IMR-90 (cell line): Measurements from ENCODE around the gene FBXL16. TPM values are rescaled to one million over a fixed set of nuclear protein-coding genes. Genes with fewer than 3 reads are reported as not detected.

Experiments used
- ATAC-seq: fragments of 200-7000 bp; cut with Tn5 transposase; 2 replicates; pipeline ENCODE4 v1.9.1; 2020; ENCODE audit warnings: low read depth, mild to moderate bottlenecking, moderate library complexity
- BruUV-seq: library from RNA; stranded (reverse); fragments of 400-500 nt; replicated peaks from 2 replicates; lab custom pipeline; 2021; lab: Mats Ljungman, UMichigan
- CTCF ChIA-PET: fragments of 300-600 bp; formaldehyde crosslinking; extraction: SDS; loops from one replicate; lab custom pipeline; 2021; ENCODE audit warnings: antibody characterized with exemption; lab: Yijun Ruan, JAX
- POLR2A ChIA-PET: fragments of 300-600 bp; sonication (Branson Sonifier 250); formaldehyde crosslinking; loops from one replicate; lab custom pipeline; 2022; ENCODE audit warnings: antibody characterized with exemption; ENCODE audit not compliant: unreplicated experiment; lab: Charles Lee
- DNase-seq: peaks from one replicate; pipeline ENCODE4 v3.0.0; 2013
- H2AFZ ChIP-seq: replicated peaks from 2 replicates; pipeline ENCODE3; 2013; ENCODE audit warnings: low read length, mild to moderate bottlenecking; ENCODE audit not compliant: poor library complexity
- H2AK5ac ChIP-seq: 2 replicates; pipeline ENCODE4 v1.6.1; 2013; ENCODE audit warnings: low read depth, low read length, inconsistent platforms
- H2AK9ac ChIP-seq: replicated peaks from 2 replicates; pipeline ENCODE3; 2013; ENCODE audit warnings: mild to moderate bottlenecking, low read depth, low read length, moderate library complexity; ENCODE audit not compliant: poor library complexity
- H2BK120ac ChIP-seq: 2 replicates; pipeline ENCODE4 v1.6.1; 2013; ENCODE audit warnings: low read depth, low read length, inconsistent platforms
- H2BK15ac ChIP-seq: 3 replicates; pipeline ENCODE4 v1.6.1; 2013; ENCODE audit warnings: low read depth, low read length, inconsistent platforms
- H2BK20ac ChIP-seq: 2 replicates; pipeline ENCODE4 v1.6.1; 2013; ENCODE audit warnings: low read depth, mild to moderate bottlenecking, inconsistent platforms, low read length, moderate library complexity
- H2BK5ac ChIP-seq: 2 replicates; pipeline ENCODE4 v1.6.1; 2013; ENCODE audit warnings: mild to moderate bottlenecking, low read depth, low read length, inconsistent platforms; ENCODE audit not compliant: poor library complexity, severe bottlenecking
- H3K14ac ChIP-seq: replicated peaks from 2 replicates; pipeline ENCODE4 v1.6.1; 2013; ENCODE audit warnings: low read depth, low read length, inconsistent platforms
- H3K18ac ChIP-seq: 2 replicates; pipeline ENCODE4 v1.6.1; 2013; ENCODE audit warnings: low read depth, low read length, control low read depth
- H3K23ac ChIP-seq: 2 replicates; pipeline ENCODE4 v1.6.1; 2013; ENCODE audit warnings: low read depth, low read length, inconsistent platforms
- H3K27ac ChIP-seq: 2 replicates; pipeline ENCODE4 v1.5.1; 2013; ENCODE audit warnings: mild to moderate bottlenecking, control low read depth, low read length; ENCODE audit not compliant: insufficient read depth
- H3K27me3 ChIP-seq: 2 replicates; pipeline ENCODE4 v1.6.1; 2013; ENCODE audit warnings: low read length; ENCODE audit not compliant: control insufficient read depth, insufficient read depth
- H3K36me3 ChIP-seq: 2 replicates; pipeline ENCODE4 v1.6.1; 2013; ENCODE audit warnings: low read length, mixed read lengths; ENCODE audit not compliant: control insufficient read depth, insufficient read depth
- H3K4ac ChIP-seq: 2 replicates; pipeline ENCODE4 v1.6.1; 2013; ENCODE audit warnings: low read depth, low read length, inconsistent platforms
- H3K4me1 ChIP-seq: 2 replicates; pipeline ENCODE4 v1.6.1; 2013; ENCODE audit warnings: low read length, mixed read lengths; ENCODE audit not compliant: control insufficient read depth, insufficient read depth
- H3K4me2 ChIP-seq: 2 replicates; pipeline ENCODE4 v1.6.1; 2013; ENCODE audit warnings: low read depth, mild to moderate bottlenecking, control low read depth, low read length, moderate library complexity
- H3K4me3 ChIP-seq: 2 replicates; pipeline ENCODE4 v1.5.1; 2013; ENCODE audit warnings: low read depth, mild to moderate bottlenecking, control low read depth, low read length, moderate library complexity; ENCODE audit not compliant: insufficient read depth
- H3K56ac ChIP-seq: 2 replicates; pipeline ENCODE4 v1.6.1; 2013; ENCODE audit warnings: low read length, inconsistent platforms; ENCODE audit not compliant: insufficient read depth; ENCODE audit errors: extremely low read depth
- H3K79me1 ChIP-seq, 2 experiments: 2 replicates each; pipeline ENCODE4 v1.6.1; 2013; ENCODE audit warnings: low read length in 2 of 2, inconsistent platforms in 1 of 2, low read depth in 1 of 2
- H3K9ac ChIP-seq: 2 replicates; pipeline ENCODE4 v1.6.1; 2013; ENCODE audit warnings: low read depth, low read length, control low read depth
- H3K9me1 ChIP-seq: 2 replicates; pipeline ENCODE4 v1.6.1; 2013; ENCODE audit warnings: low read length, inconsistent platforms; ENCODE audit not compliant: insufficient read depth
- H3K9me3 ChIP-seq: 2 replicates; pipeline ENCODE4 v1.6.1; 2013; ENCODE audit warnings: low read length; ENCODE audit not compliant: control insufficient read depth, insufficient read depth
- H4K20me1 ChIP-seq: 2 replicates; pipeline ENCODE4 v1.6.1; 2013; ENCODE audit warnings: low read length, inconsistent platforms; ENCODE audit not compliant: insufficient read depth
- H4K5ac ChIP-seq: 2 replicates; pipeline ENCODE4 v1.6.1; 2013; ENCODE audit warnings: mild to moderate bottlenecking, low read depth, low read length, control low read depth
- H4K8ac ChIP-seq, 2 experiments: 2 replicates each; pipeline ENCODE4 v1.6.1; 2013; ENCODE audit warnings: low read depth in 2 of 2, low read length in 2 of 2, control low read depth in 1 of 2, inconsistent platforms in 1 of 2
- H4K91ac ChIP-seq: 2 replicates; pipeline ENCODE4 v1.6.1; 2013; ENCODE audit warnings: low read depth, low read length, inconsistent platforms; ENCODE audit not compliant: insufficient read depth
- BHLHE40 ChIP-seq: fragments of 150-350 bp; IDR thresholded peaks from 2 replicates; pipeline ENCODE4 v1.6.1; 2016; ENCODE audit warnings: mild to moderate bottlenecking, low read depth, low read length
- CEBPB ChIP-seq: IDR thresholded peaks from 2 replicates; pipeline ENCODE4 v1.6.1; 2012; ENCODE audit warnings: low read depth, low read length, improper control_type of control experiment
- CHD1 ChIP-seq: IDR thresholded peaks from 2 replicates; pipeline ENCODE4 v1.6.1; 2012; ENCODE audit warnings: low read depth, low read length, improper control_type of control experiment
- CTCF ChIP-seq: conservative IDR thresholded peaks from 2 replicates; pipeline ENCODE4 v1.5.1; 2012; ENCODE audit warnings: mild to moderate bottlenecking, low read depth, low read length, improper control_type of control experiment
- ELK1 ChIP-seq: fragments of 150-350 bp; IDR thresholded peaks from 2 replicates; pipeline ENCODE4 v1.6.1; 2016; ENCODE audit warnings: low read depth, mild to moderate bottlenecking, low read length, moderate library complexity, borderline replicate concordance
- FOS ChIP-seq: fragments of 150-350 bp; IDR thresholded peaks from 2 replicates; pipeline ENCODE4 v1.6.1; 2016; ENCODE audit warnings: low read depth, low read length
- MAFK ChIP-seq: IDR thresholded peaks from 2 replicates; pipeline ENCODE4 v1.6.1; 2012; ENCODE audit warnings: low read depth, low read length, improper control_type of control experiment
- MAZ ChIP-seq: IDR thresholded peaks from 2 replicates; pipeline ENCODE4 v1.6.1; 2012; ENCODE audit warnings: low read depth, mild to moderate bottlenecking, low read length, improper control_type of control experiment, moderate library complexity, borderline replicate concordance
- MXI1 ChIP-seq: IDR thresholded peaks from 2 replicates; pipeline ENCODE4 v1.6.1; 2012; ENCODE audit warnings: low read depth, mild to moderate bottlenecking, low read length, moderate library complexity, borderline replicate concordance
- NFE2L2 ChIP-seq: fragments of 150-350 bp; IDR thresholded peaks from 2 replicates; pipeline ENCODE4 v1.6.1; 2016; ENCODE audit warnings: low read depth, mild to moderate bottlenecking, low read length
- POLR2A ChIP-seq: IDR thresholded peaks from 2 replicates; pipeline ENCODE4 v1.6.1; 2012; ENCODE audit warnings: mild to moderate bottlenecking, low read depth, low read length
- RAD21 ChIP-seq: IDR thresholded peaks from 2 replicates; pipeline ENCODE4 v1.6.1; 2012; ENCODE audit warnings: low read length, improper control_type of control experiment
- RCOR1 ChIP-seq: IDR thresholded peaks from 2 replicates; pipeline ENCODE4 v1.6.1; 2012; ENCODE audit warnings: mild to moderate bottlenecking, low read length, improper control_type of control experiment; ENCODE audit not compliant: insufficient replicate concordance
- RFX5 ChIP-seq: IDR thresholded peaks from 2 replicates; pipeline ENCODE4 v1.8.0; 2012; ENCODE audit warnings: low read depth, mild to moderate bottlenecking, low read length, moderate library complexity
- SMC3 ChIP-seq: fragments of 150-350 bp; IDR thresholded peaks from 2 replicates; pipeline ENCODE4 v1.6.1; 2016; ENCODE audit warnings: low read depth, mild to moderate bottlenecking, antibody characterized with exemption, low read length, moderate library complexity
- USF2 ChIP-seq: fragments of 150-350 bp; IDR thresholded peaks from 2 replicates; pipeline ENCODE4 v1.6.1; 2017; ENCODE audit warnings: mild to moderate bottlenecking, antibody characterized with exemption, low read length, low read depth
- WGBS, 2 experiments: methylation state at CpG; one replicate each; pipeline versions ENCODE4 v1.1.5 to v1.1.7; 2013; ENCODE audit warnings: missing lambda C conversion rate in 2 of 2; ENCODE audit not compliant: insufficient read length in 1 of 2; ENCODE audit errors: extremely low coverage in 2 of 2; 5-methylcytosine and 5-hydroxymethylcytosine counted together
- dilution Hi-C: fragments of 300-500 bp; cut with HindIII; formaldehyde crosslinking; loops from one replicate; pipeline ENCODE4 v1.14.3; 2018; ENCODE audit warnings: low sequenced_read_pairs; ENCODE audit not compliant: unreplicated experiment
- in situ Hi-C: fragments of 300-500 bp; cut with MboI; formaldehyde crosslinking; loops from 3 replicates; pipeline ENCODE4 v1.14.3; 2019; ENCODE audit warnings: low sequenced_read_pairs, inconsistent platforms, mixed read lengths
- intact Hi-C: fragments of 100-400 bp; cut with micrococcal nuclease; formaldehyde crosslinking; loops from 2 replicates; pipeline ENCODE4 v1.10.0; 2022
- polyA plus RNA-seq, 3 experiments: library from polyadenylated mRNA; depleted of rRNA; stranded (reverse); fragments of >200 nt; gene quantifications; 2 replicates each; pipeline ENCODE4 v1.2.3, GENCODE V29; 2012; ENCODE audit warnings: low replicate concordance in 1 of 3
- total RNA-seq: library from RNA; depleted of rRNA; stranded (reverse); fragments of >200 nt; gene quantifications from 2 replicates; pipeline ENCODE4 v1.2.3, GENCODE V29; 2012

FBXL16 gene
- total and polyA plus RNA-seq, 2 of the 4 experiments (the other 2 are of a cell fraction): 0.18 to 2.2 TPM

GRCh38 chr16:718389-718788, 12.8 kb upstream of the FBXL16 start:
- POLR2A ChIA-PET: no interaction called here
- no TSS peak for BruUV-seq
- no peak overlapping the region for H3K4me2 ChIP-seq
- H3K18ac ChIP-seq: no peak overlapping the region
- no peak overlapping the region for H3K23ac ChIP-seq
- H2BK20ac ChIP-seq: no peak overlapping the region
- no peak overlapping the region for H3K4ac ChIP-seq
- H2AK5ac ChIP-seq: no peak overlapping the region
- H3K4me1 ChIP-seq: peaks cover 21% of the 10 kb centered on the region
- DNase-seq: no peak
- intact Hi-C loops: no loop called here
- no peak for ATAC-seq
- no peak for TF ChIP-seq BHLHE40
- TF ChIP-seq CTCF: no peak
- no peak for TF ChIP-seq USF2
- TF ChIP-seq MXI1: no peak
- no peak for TF ChIP-seq MAZ
- TF ChIP-seq POLR2A: no peak
- no peak for TF ChIP-seq RAD21
- TF ChIP-seq CEBPB: no peak
- TF ChIP-seq FOS: no peak
- TF ChIP-seq ELK1: no peak
- TF ChIP-seq CHD1: no peak
- TF ChIP-seq RCOR1: no peak
- no peak for TF ChIP-seq MAFK
- TF ChIP-seq SMC3: no peak
- TF ChIP-seq NFE2L2: no peak
- TF ChIP-seq RFX5: no peak
- H4K91ac ChIP-seq: no peak overlapping the region
- H4K5ac ChIP-seq: no peak overlapping the region
- WGBS, 2 experiments: 100% methylated on average over 1 of the region's 9 CpGs; no CpG with 5 or more reads in 1 of the 2 experiments
- peaks cover 13 to 23% of the 10 kb centered on the region in 2 experiments for H3K79me1 ChIP-seq
- H2BK120ac ChIP-seq: no peak overlapping the region
- H3K9me3 ChIP-seq: no peaks in the 10 kb centered on the region
- no peak overlapping the region for H3K14ac ChIP-seq
- no peak overlapping the region for H4K8ac ChIP-seq
- H2BK5ac ChIP-seq: no peak overlapping the region
- CTCF ChIA-PET: no interaction called here
- no peak overlapping the region for H2AFZ ChIP-seq
- dilution Hi-C loops: no loop called here
- peaks cover 1% of the 10 kb centered on the region; the same call in 1 of the 2 replicates for H3K36me3 ChIP-seq
- H3K4me3 ChIP-seq: no peak overlapping the region
- peaks cover 7% of the 10 kb centered on the region for H4K20me1 ChIP-seq
- in situ Hi-C loops: loop anchor here (25.0 kb wide), 1 partner anchor 344 kb away; the partner anchor contains the start of gene SSTR5
- H3K9me1 ChIP-seq: no peaks in the 10 kb centered on the region
- H2AK9ac ChIP-seq: no peak overlapping the region
- no peak overlapping the region for H3K9ac ChIP-seq
- H3K56ac ChIP-seq: no peak overlapping the region
- H3K27ac ChIP-seq: no peak overlapping the region
- H2BK15ac ChIP-seq: no peak overlapping the region
- no peaks in the 10 kb centered on the region for H3K27me3 ChIP-seq
